ENCODE data around the gene HOXD1. TPM values are rescaled to one million over a fixed set of nuclear protein-coding genes. Genes with fewer than 3 reads are reported as not detected.

The HOXD1 gene
- total RNA-seq, 2 donors from 2014 or later, result 0.46 to 0.48 TPM

DNA sequence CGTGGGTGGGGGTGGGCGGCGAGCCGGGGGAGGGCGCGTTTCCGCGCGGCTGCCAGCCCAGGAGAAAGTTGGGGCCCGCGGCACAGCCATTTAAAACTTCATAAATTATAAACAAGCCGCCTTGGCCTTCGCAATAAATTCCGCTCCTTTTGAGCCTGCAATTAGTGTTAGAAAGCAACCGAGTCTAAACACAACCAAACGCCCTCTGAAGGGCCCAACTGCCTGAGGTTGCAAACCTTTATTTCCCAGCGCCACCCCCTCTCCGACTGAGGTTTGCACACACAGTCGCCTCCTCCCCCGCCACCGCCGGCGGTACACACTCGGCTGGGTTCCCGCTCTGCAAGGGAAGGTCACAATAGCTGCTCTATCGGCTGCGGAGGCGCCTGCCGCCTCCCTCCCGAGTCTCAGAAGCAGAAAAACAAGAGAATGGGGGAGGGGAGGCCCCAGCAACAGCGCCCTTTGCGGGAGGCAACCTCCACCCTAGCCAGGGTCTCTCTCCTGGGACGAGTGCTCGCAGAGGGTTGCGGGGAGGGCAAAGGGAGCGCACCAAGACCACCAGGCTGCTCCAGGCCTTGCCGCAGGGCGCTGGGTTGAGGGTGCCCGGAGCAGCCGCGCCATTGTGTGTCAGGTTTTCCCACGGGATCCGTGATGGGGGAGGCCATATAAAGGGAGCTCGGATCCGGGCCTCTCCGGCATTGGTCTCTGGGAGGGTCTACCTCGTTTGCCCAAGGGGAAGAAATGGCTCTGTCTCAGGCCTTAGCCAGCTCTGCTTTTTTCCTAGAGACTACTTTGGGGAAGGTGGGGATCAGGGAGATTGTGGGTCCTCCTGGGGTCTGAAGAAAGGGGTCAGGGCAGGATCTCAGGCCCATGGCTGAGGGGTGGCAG, 13.4 kb upstream of the HOXD1 start:
- intact Hi-C loops (cut with DNase I), result no loop called here
- no peak for DNase-seq (ENCODE audit: low spot score)

DNA sequence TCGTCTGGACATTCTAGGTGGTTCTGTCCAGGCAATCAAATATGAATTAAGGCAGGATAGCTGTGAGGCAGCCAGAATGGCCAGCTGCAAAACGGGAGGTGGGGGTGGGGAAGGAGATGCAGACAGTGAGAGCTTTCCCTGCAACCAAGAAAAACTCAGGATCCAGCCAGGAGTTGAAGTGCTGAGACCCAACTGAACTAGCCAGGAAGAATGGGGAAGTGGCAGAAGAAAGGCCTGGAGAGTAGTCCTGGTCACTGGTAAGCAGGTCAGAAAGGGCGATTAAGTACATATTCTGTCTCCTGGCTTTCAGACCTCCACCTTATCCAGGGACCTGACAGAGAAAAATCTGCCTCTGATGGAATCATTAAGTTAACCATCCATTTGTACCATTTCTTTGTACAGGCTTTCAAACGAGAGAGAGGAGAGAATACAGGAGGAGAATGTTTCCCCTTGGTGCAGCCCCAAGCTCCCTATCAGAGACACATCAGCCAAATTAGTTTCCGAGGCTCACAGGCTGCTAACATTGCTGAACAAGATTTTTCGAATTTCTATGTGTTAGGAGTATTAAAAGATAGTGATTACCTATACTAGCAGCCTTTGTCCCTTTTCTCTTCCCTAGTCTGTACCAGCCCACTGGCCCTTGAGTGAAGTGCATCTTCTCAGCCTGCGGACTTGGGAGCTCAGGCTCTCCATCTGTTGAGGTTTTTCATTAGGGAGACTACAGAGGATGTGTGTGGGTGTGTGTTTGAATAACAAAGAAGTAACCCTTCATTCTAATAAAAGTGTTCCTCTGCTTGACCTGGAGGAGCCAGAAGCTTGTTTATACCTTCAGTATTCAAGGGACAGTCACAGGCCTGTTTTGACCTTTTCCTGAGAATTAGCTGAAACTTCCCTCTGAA, 12.5 kb upstream of the HOXD1 start:
- intact Hi-C loops (cut with DNase I), result no loop called here
- DNase-seq (ENCODE audit: low spot score), result no peak

DNA sequence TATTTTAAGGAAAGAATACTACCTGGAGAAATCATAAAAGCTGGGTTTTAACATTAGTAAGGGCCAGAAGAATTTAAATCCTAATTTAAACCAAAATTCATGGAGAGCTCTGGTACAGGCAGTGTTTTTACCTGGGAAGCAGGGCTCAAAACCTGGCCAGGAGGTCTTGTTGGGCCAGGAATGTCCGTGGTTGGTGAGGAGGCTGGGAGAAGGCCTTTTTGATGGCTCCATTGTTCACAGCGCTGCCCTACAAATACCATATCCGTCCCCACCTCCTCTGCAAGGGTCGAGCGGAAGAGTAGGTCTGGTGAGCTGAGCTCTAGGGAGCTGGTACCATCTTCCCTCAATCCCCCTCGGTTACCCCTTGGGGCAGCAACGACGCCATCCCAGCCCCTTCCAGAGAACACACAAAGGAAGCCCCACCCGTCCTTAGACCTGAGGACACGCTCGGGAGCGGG, 10.9 kb upstream of the HOXD1 start:
- no peak for DNase-seq (ENCODE audit: low spot score)
- intact Hi-C loops (cut with DNase I), result no loop called here

DNA sequence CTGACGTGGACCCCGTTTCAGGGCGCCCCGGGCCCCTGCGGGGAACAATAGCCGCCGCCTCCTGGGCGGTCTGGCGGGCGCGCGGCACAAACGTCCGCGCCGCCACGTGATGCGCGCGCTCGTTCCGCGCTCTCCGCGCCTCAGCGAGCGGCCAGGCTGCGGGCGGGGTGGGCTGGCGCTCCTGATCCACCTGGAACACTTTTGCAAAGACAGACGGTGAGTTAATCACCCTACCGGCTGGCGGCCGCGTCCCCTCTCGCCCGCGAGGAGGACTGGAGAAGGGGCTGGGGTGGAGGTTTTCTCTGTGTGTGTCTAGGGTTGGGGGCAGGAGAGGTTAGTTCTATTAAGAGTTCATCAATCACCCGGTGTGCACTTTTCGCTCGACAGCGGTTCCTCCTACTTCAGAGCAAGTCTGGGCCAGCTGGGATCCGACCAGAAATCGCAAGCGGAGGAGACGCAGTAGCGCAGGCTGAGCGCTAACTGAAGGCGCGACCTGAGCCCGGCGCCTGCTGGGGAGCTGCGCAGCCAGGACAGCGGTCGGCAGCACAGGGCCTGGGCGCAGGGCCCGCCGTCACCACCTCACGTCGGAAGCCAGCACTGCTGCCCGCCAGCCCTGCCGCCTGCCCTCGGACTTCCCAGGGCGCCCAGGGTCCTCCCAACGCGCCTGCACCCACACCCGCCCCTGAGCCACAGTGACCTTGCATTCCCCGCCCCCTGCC, 10.3 kb upstream of the HOXD1 start:
- DNase-seq (ENCODE audit: low spot score), result no peak
- intact Hi-C loops (cut with DNase I), result no loop called here

DNA sequence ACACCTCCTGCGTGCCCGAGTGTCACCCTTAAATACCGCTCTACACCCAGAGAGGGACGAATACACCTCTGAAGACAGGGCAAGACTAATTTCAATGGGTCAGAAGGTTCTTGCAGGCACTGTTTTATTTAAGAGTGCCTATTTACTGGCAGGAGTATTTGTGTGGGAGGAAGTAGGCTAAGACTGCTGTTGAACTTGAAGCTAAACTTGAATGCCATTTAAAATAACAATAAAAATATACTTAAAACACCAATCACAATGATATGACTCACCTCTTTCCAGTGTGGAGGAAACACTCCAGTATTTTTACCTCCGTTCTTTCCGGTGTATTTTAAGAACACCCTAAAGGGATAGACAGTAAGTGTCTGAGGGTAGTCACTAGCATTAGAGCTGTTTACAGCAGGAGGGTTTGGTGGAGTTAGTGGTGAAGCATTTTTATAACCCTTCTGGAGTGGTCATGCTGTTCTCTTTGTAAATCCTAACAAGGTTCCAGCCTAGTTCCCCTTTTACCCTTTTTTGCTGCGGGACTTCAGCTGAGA, 9.6 kb upstream of the HOXD1 start:
- intact Hi-C loops (cut with DNase I), result no loop called here
- DNase-seq (ENCODE audit: low spot score), result no peak

DNA sequence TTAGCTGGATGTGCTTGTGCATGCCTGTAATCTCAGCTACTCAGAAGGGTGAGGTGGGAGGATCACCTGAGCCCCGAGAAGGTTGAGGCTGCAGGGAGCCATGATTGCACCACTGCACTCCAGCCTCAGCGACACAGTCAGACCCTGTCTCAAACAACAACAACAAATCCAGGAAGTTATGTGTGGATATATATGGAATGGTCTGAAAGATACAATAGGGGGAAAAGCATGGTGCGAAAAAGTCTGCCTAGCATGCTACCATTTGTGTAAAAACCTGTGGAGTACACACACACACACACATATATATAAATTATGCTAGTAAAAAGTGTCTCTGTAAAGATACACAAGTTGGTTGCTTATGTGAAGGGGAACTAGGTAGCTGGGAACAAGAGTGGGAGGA, 6.9 kb upstream of the HOXD1 start:
- intact Hi-C loops (cut with DNase I), result no loop called here
- DNase-seq (ENCODE audit: low spot score), result no peak

DNA sequence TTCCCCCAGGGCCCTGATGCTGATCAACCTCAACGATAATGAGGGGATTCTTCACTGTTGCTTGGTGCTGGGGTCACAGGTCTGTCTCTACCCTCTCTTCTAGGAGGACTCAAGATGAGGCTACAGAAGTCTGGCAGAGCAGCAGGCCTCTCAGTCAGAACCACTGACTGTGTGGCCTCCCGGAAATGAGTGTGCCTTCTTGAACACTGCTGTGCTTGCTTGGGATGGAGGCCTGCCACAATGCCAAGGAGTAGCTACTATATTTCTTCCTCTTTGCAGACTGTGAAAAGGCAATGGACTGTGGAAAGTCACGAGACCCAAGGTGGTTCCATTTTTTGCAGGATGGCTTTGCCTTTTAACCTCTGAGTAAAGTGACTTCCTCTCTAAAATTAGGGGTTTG, 5.8 kb upstream of the HOXD1 start:
- intact Hi-C loops (cut with DNase I), result no loop called here

DNA sequence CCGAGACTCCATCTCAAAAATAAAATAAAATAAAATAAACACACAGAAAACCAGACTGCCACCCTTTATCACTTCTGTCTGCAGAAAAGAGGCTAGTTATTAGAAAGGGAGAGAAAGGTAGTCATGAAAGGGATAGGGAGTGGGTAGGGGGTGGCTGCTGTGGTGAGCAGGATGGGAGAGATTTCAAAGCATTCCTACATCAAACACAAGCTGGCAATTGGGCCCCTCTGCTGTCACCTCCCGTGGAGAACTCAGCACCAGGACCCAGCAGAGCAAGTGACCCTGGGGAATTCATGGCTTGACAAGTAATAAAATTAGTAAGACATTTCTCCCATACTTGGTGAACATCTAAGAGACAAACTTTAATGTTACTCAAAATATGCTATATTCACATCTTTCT, 3.7 kb upstream of the HOXD1 start:
- DNase-seq (ENCODE audit: low spot score), result no peak
- intact Hi-C loops (cut with DNase I), result no loop called here

More for the DNA sequence above, 5.8 kb upstream of the HOXD1 start:
- DNase-seq (ENCODE audit: low spot score), result no peak

DNA sequence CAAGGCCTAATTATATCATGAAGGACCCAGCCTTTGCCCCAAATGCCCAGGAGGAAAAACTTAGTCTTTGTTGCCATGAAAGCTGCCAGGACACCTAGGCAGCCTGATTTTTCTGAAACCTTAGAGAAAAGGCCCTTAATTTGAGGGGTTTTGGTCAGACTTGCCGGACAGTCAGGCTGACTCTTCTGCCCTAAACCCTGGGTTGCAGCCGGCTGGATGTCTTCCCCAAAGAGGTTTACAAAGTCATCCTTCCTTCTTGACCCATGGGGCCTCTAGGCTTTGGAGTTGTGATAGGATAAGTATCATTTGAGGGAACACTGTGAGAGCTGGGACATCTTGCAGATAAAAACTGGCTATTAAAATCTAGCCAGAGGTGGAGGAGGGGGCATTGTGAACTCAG, 2.4 kb upstream of the HOXD1 start:
- intact Hi-C loops (cut with DNase I), result no loop called here
- DNase-seq (ENCODE audit: low spot score), result no peak

DNA sequence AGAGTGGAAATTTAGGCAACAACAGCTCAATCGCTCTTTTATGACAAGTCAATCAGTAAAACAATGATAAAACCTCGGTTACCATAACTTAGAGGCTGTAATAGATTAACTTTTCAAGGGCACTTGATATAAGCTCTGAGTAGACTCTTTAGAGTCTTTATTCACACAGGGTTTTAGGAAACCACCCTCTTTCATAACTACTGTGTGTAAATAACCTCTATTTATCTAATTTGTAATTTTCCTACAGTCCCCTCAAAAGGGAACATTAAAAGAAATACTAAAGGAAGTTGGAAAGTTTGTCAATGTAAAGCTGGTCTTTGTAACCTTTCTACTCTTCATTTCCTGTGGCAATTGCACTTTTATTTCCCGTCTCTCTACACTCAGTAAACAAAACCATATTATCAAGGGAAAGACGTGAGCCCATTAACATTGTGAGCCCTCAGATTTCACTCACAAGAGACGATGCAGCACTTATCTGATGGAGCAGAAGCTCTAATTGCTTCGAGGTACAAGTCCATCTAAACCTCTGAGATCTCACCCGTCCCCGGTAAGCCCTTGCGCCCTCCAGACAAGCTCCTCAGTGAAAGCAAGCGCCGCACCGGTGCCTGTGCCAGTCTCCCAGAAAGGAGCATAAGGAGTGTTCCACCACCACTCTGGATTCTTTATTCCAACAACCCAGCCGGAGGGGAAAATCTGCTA, 1.1 kb upstream of the HOXD1 start:
- intact Hi-C loops (cut with DNase I), result no loop called here
- no peak for DNase-seq (ENCODE audit: low spot score)

DNA sequence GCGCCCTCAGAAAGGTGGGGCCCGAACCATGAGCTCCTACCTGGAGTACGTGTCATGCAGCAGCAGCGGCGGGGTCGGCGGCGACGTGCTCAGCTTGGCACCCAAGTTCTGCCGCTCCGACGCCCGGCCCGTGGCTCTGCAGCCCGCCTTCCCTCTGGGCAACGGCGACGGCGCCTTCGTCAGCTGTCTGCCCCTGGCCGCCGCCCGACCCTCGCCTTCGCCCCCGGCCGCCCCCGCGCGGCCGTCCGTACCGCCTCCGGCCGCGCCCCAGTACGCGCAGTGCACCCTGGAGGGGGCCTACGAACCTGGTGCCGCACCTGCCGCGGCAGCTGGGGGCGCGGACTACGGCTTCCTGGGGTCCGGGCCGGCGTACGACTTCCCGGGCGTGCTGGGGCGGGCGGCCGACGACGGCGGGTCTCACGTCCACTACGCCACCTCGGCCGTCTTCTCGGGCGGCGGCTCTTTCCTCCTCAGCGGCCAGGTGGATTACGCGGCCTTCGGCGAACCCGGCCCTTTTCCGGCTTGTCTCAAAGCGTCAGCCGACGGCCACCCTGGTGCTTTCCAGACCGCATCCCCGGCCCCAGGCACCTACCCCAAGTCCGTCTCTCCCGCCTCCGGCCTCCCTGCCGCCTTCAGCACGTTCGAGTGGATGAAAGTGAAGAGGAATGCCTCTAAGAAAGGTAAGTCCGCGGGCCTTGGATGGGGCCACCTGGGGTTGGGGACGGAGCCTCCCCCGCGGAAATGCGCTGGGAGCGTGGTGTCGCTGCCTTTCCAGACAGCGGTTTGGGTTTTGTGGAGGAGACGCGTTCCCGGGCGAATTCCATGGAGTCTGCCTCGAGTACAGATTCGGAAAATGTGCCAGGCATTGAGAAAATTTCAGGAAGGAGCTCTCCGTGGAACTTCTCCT, 559 bp downstream of the HOXD1 start:
- intact Hi-C loops (cut with DNase I), result no loop called here
- DNase-seq (ENCODE audit: low spot score), result peak; percentile 83

DNA sequence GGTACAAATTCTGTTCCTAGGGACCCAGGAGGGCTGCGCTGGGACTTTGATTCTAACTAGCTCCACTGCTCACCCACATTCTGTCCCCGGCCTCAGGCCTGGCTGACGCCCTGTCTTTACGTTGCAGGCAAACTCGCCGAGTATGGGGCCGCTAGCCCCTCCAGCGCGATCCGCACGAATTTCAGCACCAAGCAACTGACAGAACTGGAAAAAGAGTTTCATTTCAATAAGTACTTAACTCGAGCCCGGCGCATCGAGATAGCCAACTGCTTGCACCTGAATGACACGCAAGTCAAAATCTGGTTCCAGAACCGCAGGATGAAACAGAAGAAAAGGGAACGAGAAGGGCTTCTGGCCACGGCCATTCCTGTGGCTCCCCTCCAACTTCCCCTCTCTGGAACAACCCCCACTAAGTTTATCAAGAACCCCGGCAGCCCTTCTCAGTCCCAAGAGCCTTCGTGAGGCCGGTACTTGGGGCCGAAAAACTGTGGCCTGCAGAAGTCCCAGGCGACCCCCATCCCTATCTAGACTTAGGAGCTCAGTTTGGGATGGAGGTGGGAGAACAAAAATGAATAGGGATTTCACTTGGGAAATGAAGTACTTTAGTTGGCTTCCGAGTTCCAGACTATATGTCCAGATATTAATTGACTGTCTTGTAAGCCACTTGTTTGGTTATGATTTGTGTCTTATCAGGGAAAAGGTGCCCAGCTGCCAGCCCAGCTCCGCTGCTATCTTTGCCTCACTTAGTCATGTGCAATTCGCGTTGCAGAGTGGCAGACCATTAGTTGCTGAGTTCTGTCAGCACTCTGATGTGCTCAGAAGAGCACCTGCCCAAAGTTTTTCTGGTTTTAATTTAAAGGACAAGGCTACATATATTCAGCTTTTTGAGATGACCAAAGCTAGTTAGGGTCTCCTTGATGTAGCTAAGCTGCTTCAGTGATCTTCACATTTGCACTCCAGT, 1.5 kb downstream of the HOXD1 start:
- no peak for DNase-seq (ENCODE audit: low spot score)
- intact Hi-C loops (cut with DNase I), result no loop called here

DNA sequence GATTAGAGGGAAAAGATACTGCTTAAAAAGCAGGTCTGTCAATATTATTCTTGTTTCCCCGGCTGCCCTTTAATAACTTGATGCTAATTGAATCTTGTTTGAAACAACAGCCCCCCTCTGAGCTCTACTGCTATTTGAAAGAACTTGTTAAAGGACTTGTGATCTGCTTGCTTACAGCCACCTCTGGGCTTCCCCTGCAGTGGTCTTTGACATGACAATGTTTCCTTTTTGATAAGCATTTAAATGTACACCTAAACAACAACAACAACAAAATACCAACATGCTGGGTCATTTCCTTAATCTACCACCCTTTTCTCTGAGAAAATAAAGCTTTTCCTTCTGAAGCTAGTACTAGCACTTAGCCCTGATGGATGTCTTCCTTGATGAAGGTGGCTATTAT, 3.9 kb downstream of the HOXD1 start:
- intact Hi-C loops (cut with DNase I), result no loop called here
- no peak for DNase-seq (ENCODE audit: low spot score)

DNA sequence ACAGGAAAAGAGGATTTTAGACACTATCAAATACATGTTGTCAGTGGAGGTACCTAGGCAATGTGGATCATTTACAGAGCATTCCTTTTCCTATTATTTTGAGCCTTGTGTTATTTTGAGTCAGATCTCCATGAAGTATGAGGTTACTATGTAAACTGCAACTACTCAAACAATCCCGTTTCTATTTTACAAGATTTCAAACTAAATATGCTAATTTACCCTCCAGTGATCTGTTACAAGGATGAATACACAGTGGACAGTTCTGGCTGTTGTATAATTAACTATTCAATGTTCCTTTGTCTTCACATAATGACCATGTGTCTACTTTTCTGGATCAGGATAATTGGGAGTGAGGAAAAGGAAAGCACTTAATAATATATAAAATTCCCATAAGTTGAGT, 4.6 kb downstream of the HOXD1 start:
- intact Hi-C loops (cut with DNase I), result no loop called here

DNA sequence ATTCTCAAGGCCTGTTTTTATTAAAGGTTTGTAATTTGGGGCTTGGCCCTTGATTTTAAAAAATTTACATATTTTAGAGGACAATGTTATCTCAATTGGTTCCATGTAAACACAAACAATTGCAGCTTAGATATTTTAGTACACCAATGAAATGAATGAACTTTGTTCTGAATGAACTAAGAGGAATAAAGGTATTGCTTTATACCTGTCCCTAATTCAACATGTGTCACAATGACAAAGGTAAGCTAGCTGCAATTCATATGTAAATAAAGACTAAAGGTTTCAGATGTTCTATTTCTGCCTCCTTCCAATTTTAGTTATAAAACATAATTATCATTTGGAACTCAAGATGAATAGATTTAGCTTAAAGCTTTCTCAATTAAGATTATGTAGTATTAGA, 11.4 kb downstream of the HOXD1 start:
- intact Hi-C loops (cut with DNase I), result no loop called here
- no peak for DNase-seq (ENCODE audit: low spot score)

More for the DNA sequence above, 4.6 kb downstream of the HOXD1 start:
- DNase-seq (ENCODE audit: low spot score), result no peak

DNA sequence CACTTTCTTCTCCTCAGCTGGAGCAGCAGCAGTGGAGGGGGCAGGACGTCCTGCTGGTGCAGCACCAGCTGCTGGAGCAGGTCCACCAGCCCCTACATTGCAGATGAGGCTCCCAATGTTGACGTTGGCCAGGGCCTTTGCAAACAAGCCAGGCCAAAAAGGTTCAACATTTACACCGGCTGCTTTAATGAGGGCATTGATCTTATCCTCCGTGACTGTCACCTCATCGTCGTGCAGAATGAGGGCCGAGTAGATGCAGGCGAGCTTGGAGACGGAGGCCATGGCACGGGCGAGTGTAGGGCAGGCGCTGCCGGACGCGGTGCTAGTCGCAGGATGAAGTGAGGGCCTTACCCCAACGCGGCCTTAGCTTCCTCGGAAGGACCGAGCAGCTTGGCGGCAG, 12.5 kb downstream of the HOXD1 start:
- intact Hi-C loops (cut with DNase I), result no loop called here

DNA sequence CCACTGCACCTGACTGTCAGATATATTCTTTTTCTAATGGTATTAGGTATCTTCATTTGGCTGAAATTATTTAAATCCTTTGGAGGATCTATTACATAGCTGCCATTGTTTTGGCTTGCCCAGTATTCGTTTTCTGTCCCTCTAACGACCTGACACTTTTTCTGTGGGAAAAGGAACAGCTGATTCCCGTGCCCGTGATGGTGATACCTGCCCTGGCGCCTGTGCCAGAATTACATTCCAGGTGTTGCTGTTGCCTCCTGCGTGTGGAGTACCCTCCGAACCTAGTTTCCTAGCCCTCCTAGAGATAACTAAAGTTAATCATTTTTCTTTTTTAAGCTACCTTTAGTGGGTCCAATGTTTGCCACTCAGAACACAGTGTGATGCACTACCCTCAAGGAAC, 14.0 kb downstream of the HOXD1 start:
- DNase-seq (ENCODE audit: low spot score), result no peak
- intact Hi-C loops (cut with DNase I), result no loop called here

More for the DNA sequence above, 12.5 kb downstream of the HOXD1 start:
- no peak for DNase-seq (ENCODE audit: low spot score)

Measured in posterior vena cava (tissue), 2 donors.